Common myeloid progenitor, CD34-positive (primary cell): ENCODE data around the gene CBFA2T3.

Experiments used
- CTCF ChIA-PET: fragments of 350-600 bp; sonication (Branson Sonifier 250); formaldehyde crosslinking; loops from one replicate; lab custom pipeline; 2021; ENCODE audit warnings: antibody characterized with exemption; lab: Charles Lee
- POLR2A ChIA-PET: fragments of 350-600 bp; sonication (Branson Sonifier 250); formaldehyde crosslinking; loops from one replicate; lab custom pipeline; 2021; ENCODE audit warnings: antibody characterized with exemption; lab: Charles Lee
- DNase-seq, 3 donors: peaks; one replicate each; pipeline versions ENCODE4 v3.0.0 to v3.0.0-alpha.2; 2013
- H3K27ac ChIP-seq, 2 experiments: 1 replicate in 1 of 2; 2 replicates in 1 of 2; pipeline ENCODE4 v1.7.0; 2013; ENCODE audit warnings: inconsistent platforms in 2 of 2, low read length in 2 of 2, mild to moderate bottlenecking in 2 of 2, low read depth in 1 of 2, moderate library complexity in 1 of 2; ENCODE audit not compliant: severe bottlenecking in 2 of 2, insufficient read depth in 1 of 2, poor library complexity in 1 of 2
- H3K27me3 ChIP-seq, 5 experiments: replicated peaks in 2 of 5; 1 replicate in 3 of 5; 2 replicates in 2 of 5; pipeline versions ENCODE4 v1.6.1 to v1.7.0; 2013; ENCODE audit warnings: low read length in 4 of 5, mild to moderate bottlenecking in 2 of 5, moderate library complexity in 2 of 5, inconsistent platforms in 1 of 5; ENCODE audit not compliant: insufficient read depth in 5 of 5, control insufficient read depth in 4 of 5
- H3K36me3 ChIP-seq, 4 experiments: 1 replicate in 2 of 4; 2 replicates in 2 of 4; pipeline versions ENCODE4 v1.6.1 to v1.7.0; 2013; ENCODE audit warnings: low read length in 3 of 4, control low read depth in 1 of 4, mild to moderate bottlenecking in 1 of 4; ENCODE audit not compliant: control insufficient read depth in 4 of 4, insufficient read depth in 4 of 4
- H3K4me1 ChIP-seq, 4 experiments: 1 replicate in 3 of 4; 2 replicates in 1 of 4; pipeline versions ENCODE4 v1.6.1 to v1.7.1; 2013; ENCODE audit warnings: low read length in 3 of 4, mild to moderate bottlenecking in 3 of 4, control low read depth in 1 of 4, inconsistent platforms in 1 of 4, moderate library complexity in 1 of 4; ENCODE audit not compliant: control insufficient read depth in 4 of 4, insufficient read depth in 4 of 4; ENCODE audit errors: control extremely low read depth in 1 of 4
- H3K4me3 ChIP-seq, 7 experiments: 1 replicate in 4 of 7; 2 replicates in 3 of 7; pipeline versions ENCODE4 v1.5.1 to v1.7.0; 2013; ENCODE audit warnings: mild to moderate bottlenecking in 7 of 7, low read length in 6 of 7, moderate library complexity in 6 of 7, inconsistent platforms in 2 of 7, low read depth in 2 of 7, control low read depth in 1 of 7; ENCODE audit not compliant: insufficient read depth in 4 of 7, control insufficient read depth in 1 of 7; ENCODE audit errors: extremely low read depth in 1 of 7
- H3K9me3 ChIP-seq, 5 experiments: 1 replicate in 4 of 5; 2 replicates in 1 of 5; pipeline versions ENCODE4 v1.6.1 to v1.7.1; 2013; ENCODE audit warnings: low read length in 4 of 5, mild to moderate bottlenecking in 2 of 5, inconsistent platforms in 1 of 5, low read depth in 1 of 5, moderate library complexity in 1 of 5; ENCODE audit not compliant: control insufficient read depth in 4 of 5, insufficient read depth in 2 of 5; ENCODE audit errors: control extremely low read depth in 1 of 5
- WGBS: methylation state at CpG from one replicate; pipeline ENCODE4 v1.1.5; 2013; ENCODE audit not compliant: insufficient coverage; 5-methylcytosine and 5-hydroxymethylcytosine counted together

Gene CBFA2T3

DNA sequence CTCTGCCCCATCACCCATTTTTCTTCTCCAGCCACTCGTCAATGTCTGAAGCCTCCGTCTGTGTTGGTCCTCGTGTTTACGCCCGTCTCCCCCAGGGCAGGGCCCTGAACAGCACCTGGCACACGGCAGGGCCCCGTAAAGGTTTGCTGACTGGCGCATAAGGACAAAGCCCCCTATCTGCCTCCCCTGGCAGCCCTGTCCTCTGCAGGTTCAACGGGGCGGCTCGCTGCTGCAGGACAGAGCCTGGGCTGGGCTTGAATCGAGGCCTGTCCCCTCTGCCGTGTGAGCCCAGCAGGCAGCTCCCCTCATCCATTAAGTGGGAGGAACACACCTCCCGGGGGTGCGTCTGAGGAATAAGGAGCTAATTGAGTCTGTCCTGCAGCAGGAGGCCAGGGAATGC, 64.5 kb downstream of the CBFA2T3 start:
- no peak for DNase-seq
- Histone ChIP-seq H3K36me3 (peaks cover 0 to 70% (median 42%) of the 10 kb centered on the region in 4 experiments), H3K9me3 (no peaks in the 10 kb centered on the region), H3K27ac (no peak overlapping the region), H3K27me3 (no peaks in the 10 kb centered on the region), H3K4me3 (no peak overlapping the region), H3K4me1 (peaks cover 0 to 14% (median 12%) of the 10 kb centered on the region in 4 experiments)
- POLR2A ChIA-PET = no interaction called here
- whole genome bisulfite sequencing = 98% methylated on average over 12 of the region's 15 CpGs
- CTCF ChIA-PET = interaction anchor here (1.6 kb wide), 1 partner anchor 24 kb away, joined by 3 read pairs; no protein-coding TSS in a partner anchor

DNA sequence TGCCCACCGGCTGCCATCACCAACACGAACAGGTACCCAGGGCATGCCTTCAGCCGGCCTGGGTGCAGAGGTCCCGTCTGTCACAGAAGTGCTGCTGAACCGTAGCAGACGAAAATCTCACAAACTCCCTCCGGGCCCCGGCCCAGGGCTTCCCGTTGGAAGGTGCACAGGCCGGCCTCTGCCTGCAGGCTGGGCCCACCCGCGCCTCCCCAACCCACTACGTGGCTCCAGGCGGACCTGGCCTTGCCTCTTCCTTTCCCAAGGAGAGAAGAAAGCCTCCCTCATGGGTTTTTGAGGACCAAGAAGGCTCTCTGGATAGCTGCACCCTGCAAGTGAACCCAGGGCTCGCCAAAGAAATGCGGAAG, 65.1 kb downstream of the CBFA2T3 start:
- H3K36me3 ChIP-seq = peaks cover 0 to 65% (median 38%) of the 10 kb centered on the region in 4 experiments
- no peaks in the 10 kb centered on the region for H3K9me3 ChIP-seq
- no peak overlapping the region for H3K27ac ChIP-seq
- DNase-seq = no peak
- ChIA-PET CTCF (interaction anchor here (1.6 kb wide), 1 partner anchor 25 kb away, joined by 3 read pairs; no protein-coding TSS in a partner anchor), POLR2A (no interaction called here)
- no peaks in the 10 kb centered on the region for H3K27me3 ChIP-seq
- peaks cover 0 to 12% (median 11%) of the 10 kb centered on the region in 4 experiments for H3K4me1 ChIP-seq
- no peak overlapping the region for H3K4me3 ChIP-seq
- WGBS = over 99% methylated on average over 16 of the region's 16 CpGs

DNA sequence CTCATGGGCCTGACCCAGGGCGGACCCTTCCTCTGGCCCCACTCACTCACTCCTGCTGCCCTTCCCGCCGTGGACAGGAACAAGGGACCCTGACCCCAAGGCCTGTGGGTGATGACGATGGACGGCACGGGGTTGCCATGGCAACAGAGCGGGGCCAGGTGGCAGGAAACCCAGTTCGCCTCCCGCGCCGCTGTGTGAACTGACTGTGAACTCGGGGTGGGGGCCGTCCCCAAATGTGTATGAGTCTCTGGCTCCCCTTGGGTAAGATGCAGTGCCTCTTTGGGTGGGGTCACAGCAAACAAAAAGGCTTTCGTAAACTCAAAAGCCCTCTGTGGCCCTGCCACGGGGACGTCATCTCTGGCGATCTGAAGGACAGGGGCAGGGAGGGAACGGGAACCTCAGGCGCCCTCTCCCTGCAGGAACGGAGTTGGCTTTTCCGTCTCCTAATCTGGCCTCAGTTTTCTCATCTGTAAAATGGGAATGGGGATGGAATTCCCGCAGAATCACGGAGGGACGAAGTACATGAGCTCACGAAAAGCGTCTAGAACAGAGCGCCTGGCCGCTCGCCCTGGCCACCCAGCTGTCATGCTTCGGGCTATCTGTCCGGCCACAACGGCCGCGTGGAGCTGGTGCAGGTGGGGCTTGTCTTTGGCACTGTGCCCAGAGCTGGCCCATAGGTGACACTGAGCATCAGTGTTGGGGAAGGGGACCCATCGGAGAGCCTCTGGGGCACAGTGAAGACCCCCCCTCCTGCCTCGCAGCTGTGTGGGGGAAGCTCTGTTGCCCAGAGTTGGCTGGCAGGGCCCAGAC, 65.7 kb downstream of the CBFA2T3 start:
- Histone ChIP-seq H3K36me3 (peaks cover 0 to 67% (median 40%) of the 10 kb centered on the region in 4 experiments), H3K9me3 (no peaks in the 10 kb centered on the region), H3K27ac (peak overlapping the region in 1 of 2 experiments; percentile 34), H3K27me3 (no peaks in the 10 kb centered on the region), H3K4me1 (peaks cover 0 to 16% (median 15%) of the 10 kb centered on the region in 4 experiments), H3K4me3 (no peak overlapping the region)
- CTCF ChIA-PET = no interaction called here
- POLR2A ChIA-PET = no interaction called here
- peak in 2 of 3 donors; percentile 45 to 49 for DNase-seq
- WGBS = 89% methylated on average over 34 of the region's 36 CpGs

DNA sequence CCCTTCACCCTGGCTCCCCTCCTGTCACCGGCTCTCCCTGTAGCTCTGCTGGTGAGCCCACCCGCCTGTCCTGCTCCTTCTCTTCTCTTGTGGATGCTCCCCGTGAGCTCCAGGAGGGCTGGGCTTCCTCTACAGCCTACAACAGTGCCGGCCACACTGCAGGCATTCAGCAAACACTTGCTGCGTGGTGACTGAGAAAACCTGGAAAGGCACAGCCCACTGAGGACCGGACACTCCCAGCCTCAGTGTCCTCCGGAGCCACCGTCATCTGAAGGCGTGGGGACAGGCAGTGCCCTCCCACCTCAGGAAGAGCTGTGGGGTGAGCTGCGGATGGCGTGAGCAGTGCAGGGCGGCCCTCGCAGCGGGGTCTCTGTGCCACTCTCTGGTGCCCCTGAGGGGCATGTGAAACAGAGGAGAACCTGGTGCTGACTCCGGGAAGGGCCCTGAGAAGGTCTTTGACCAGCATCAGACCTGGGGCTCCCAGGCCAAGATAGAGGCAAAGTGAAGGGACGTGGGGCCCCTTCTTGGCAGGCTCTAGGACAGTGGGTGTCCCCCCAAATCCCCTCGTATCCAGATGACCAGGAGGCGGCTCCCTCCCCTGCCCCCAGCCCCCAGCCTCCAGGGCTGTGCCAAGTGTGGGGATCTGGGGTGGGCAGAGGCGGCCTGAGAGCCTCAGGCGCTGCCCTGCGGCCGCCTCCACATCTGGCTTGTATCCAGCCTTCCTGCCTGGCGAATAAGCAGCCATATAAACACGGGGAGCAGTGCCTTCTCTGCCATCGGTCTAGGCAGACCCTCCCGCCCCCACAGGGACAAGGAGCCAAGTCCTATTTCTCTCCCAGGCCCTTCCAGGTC, 66.5 kb downstream of the CBFA2T3 start:
- WGBS = 90% methylated on average over 23 of the region's 26 CpGs
- no peak overlapping the region for H3K4me3 ChIP-seq
- H3K27ac ChIP-seq = peak overlapping the region in 1 of 2 experiments; percentile 34
- H3K4me1 ChIP-seq = peaks cover 0 to 24% (median 21%) of the 10 kb centered on the region in 4 experiments
- ChIA-PET POLR2A (interaction anchor here (0.6 kb wide), 1 partner anchor 88 kb away, joined by 3 read pairs; no protein-coding TSS in a partner anchor), CTCF (interaction anchor here (1.0 kb wide), 1 partner anchor 14 kb away, joined by 3 read pairs; no protein-coding TSS in a partner anchor)
- H3K27me3 ChIP-seq = no peaks in the 10 kb centered on the region
- H3K36me3 ChIP-seq = peaks cover 0 to 60% (median 37%) of the 10 kb centered on the region in 4 experiments
- DNase-seq = no peak
- no peaks in the 10 kb centered on the region for H3K9me3 ChIP-seq

DNA sequence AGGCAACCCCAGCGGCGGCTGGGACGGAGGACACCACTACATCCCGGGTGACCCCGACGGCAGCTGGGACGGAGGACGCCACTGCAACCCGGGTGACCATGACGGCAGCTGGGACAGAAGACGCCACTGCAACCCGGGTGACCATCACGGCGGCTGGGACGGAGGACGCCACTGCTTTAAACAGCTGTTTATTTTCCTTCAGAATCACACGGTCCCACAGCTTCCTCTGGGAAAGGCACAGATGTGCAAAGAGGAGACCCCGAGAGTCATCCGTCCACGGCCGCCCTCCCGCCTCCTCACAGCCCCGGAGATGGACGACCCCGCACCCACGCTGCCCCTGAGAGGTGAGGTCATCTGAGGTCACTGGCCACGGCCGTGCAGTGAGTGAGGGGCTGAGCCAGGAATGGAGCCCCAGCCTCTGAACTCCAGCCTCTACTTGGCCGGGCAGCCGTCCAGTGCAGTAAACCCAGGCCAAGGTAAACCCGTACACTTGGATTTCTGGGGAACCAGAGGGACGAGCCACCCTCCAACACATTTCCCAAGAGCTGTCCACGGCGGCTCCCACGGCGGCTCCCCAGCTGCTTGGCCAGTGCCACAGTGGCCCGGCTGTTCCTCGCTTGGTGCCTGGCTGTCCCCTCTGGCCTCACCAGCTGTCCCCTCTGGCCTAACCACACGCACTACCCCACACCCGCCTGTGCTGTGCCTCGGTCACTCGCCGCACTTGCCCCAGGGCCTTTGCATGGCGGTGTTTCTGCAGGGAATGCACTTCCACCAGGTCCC, 67.4 kb downstream of the CBFA2T3 start:
- no peak for DNase-seq
- 96% methylated on average over 38 of the region's 44 CpGs for WGBS
- Histone ChIP-seq H3K27me3 (no peaks in the 10 kb centered on the region), H3K4me1 (peaks cover 0 to 25% (median 21%) of the 10 kb centered on the region in 4 experiments), H3K36me3 (peaks cover 0 to 63% (median 39%) of the 10 kb centered on the region in 4 experiments), H3K27ac (no peak overlapping the region), H3K4me3 (no peak overlapping the region), H3K9me3 (no peaks in the 10 kb centered on the region)
- ChIA-PET CTCF (interaction anchor here (1.0 kb wide), 1 partner anchor 15 kb away, joined by 3 read pairs; no protein-coding TSS in a partner anchor), POLR2A (no interaction called here)

DNA sequence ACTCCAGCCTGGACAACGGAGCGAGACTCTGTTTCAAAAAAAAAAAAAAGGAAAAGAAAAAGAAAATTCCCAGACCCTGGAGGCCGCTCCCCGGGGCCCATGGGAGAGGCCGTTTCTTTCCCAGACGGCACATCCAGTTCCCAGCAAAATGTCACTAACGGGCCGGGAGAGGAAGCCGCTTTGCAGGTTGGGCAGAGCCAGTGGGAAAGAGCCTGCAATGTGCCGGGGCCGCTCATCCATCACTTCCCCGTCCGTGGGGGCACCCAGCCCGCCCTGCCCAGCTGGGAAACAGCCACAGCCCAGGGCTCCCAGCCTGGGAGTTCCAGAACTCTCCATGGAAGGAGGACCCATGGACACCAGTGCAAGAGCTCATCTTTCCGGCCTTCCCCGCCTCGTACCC, 68.7 kb downstream of the CBFA2T3 start:
- 97% methylated on average over 17 of the region's 17 CpGs for WGBS
- H3K9me3 ChIP-seq = no peaks in the 10 kb centered on the region
- ChIA-PET CTCF (interaction anchor here (0.8 kb wide), 1 partner anchor 10 kb away, joined by 3 read pairs; no protein-coding TSS in a partner anchor), POLR2A (no interaction called here)
- no peaks in the 10 kb centered on the region for H3K27me3 ChIP-seq
- no peak for DNase-seq
- H3K36me3 ChIP-seq = peaks cover 0 to 62% (median 40%) of the 10 kb centered on the region in 4 experiments
- H3K27ac ChIP-seq = no peak overlapping the region
- H3K4me3 ChIP-seq = no peak overlapping the region
- H3K4me1 ChIP-seq = peaks cover 0 to 25% (median 21%) of the 10 kb centered on the region in 4 experiments
